Measurements from ENCODE around the gene WDR5. TPM values are rescaled to one million over a fixed set of nuclear protein-coding genes. Genes with fewer than 3 reads are reported as not detected.

The WDR5 gene
- total RNA-seq, 1 donor = 19.9 TPM

DNA sequence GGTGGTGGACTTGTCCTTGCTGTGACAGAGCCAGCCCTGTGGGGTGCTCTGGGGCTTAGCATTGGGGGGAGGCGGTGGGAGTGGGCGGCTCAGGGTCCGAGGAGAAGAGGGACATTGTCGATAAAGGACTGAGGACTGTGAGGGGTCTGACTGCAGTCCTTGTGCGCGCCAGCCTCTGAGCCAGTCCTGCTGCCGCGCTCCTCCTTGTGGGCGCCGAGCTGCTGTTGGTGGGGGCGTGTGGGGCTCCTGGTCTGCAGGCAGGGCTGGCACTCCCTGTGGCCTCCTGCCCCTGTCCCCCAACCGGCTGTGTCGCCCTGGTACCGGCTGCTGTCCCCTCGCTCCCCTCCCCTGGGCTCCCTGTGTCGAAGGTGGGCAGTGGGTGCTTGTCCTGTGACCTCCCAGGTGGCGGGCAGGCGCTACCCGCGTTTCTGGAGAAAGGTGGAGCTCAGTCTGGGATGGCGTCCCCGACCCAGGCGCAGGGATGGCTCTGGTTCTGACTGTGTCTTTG, 21.6 kb downstream of the WDR5 start:
- TF ChIP-seq, protein P1, sequence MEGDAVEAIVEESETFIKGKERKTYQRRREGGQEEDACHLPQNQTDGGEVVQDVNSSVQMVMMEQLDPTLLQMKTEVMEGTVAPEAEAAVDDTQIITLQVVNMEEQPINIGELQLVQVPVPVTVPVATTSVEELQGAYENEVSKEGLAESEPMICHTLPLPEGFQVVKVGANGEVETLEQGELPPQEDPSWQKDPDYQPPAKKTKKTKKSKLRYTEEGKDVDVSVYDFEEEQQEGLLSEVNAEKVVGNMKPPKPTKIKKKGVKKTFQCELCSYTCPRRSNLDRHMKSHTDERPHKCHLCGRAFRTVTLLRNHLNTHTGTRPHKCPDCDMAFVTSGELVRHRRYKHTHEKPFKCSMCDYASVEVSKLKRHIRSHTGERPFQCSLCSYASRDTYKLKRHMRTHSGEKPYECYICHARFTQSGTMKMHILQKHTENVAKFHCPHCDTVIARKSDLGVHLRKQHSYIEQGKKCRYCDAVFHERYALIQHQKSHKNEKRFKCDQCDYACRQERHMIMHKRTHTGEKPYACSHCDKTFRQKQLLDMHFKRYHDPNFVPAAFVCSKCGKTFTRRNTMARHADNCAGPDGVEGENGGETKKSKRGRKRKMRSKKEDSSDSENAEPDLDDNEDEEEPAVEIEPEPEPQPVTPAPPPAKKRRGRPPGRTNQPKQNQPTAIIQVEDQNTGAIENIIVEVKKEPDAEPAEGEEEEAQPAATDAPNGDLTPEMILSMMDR (IDR thresholded peaks at IDR 0.05; ENCODE audit: insufficient read depth, low read length) = no peak
- no peak for DNase-seq (ENCODE audit: low read depth)
- no peak overlapping the region for H3K4me3 ChIP-seq (ENCODE audit: low read depth, low read length)

DNA sequence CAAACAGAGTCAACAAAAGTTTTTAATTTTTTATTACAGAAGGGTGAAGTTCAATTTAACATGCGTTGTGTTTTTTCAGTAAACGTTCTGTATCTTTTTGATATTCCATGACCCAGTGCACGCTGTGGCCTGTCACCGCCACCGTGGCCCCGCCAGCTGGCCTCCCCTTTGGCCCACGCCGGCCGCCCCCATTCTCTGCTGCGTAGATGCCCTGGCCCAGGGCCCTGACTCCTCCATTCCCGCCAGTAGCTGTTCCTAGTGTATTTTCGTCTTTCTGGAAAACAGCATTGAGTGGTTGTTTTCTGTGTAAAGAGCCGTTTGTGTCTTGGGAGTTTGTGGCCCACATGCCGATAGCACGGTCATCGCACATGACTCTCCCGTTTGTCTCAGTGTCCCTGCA, 22.4 kb downstream of the WDR5 start:
- TF ChIP-seq, protein P1 (IDR thresholded peaks at IDR 0.05; ENCODE audit: insufficient read depth, low read length) = no peak
- no peak overlapping the region for H3K4me3 ChIP-seq (ENCODE audit: low read depth, low read length)
- no peak for DNase-seq (ENCODE audit: low read depth)

DNA sequence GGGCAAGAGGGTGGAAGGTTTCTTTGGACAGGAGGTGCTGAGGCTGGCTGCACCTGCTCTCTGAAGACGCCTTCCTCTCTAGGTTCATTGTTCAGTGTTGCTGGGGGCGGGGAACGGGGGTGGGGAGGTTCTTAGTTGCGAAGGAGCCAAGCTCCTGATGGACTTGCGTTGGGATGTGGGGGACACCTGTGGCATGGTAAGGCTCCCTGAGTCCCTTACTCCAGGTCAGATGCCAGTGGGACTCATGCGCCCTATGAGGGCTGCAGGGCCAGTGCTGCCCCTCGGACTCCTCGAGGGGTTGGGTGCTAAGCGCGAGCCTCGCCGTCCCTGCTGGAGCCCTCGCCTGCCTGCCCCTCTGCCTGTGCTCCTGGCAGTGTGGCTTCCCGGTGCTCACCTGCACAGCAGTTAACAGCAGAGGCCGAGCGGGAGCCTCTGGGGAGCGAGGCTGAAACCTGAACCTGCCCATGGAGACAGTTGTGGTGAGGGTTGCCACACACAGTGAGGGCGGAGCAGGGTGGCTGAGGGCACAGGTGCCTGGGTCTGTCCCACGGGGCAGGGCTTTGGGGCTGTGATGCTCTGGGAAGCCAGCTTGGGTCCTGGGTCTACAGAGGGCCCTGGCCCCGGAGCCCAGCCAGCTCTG, 23.0 kb downstream of the WDR5 start:
- no peak for DNase-seq (ENCODE audit: low read depth)
- no peak overlapping the region for H3K4me3 ChIP-seq (ENCODE audit: low read depth, low read length)
- TF ChIP-seq, protein P1 (IDR thresholded peaks at IDR 0.05; ENCODE audit: insufficient read depth, low read length) = no peak

DNA sequence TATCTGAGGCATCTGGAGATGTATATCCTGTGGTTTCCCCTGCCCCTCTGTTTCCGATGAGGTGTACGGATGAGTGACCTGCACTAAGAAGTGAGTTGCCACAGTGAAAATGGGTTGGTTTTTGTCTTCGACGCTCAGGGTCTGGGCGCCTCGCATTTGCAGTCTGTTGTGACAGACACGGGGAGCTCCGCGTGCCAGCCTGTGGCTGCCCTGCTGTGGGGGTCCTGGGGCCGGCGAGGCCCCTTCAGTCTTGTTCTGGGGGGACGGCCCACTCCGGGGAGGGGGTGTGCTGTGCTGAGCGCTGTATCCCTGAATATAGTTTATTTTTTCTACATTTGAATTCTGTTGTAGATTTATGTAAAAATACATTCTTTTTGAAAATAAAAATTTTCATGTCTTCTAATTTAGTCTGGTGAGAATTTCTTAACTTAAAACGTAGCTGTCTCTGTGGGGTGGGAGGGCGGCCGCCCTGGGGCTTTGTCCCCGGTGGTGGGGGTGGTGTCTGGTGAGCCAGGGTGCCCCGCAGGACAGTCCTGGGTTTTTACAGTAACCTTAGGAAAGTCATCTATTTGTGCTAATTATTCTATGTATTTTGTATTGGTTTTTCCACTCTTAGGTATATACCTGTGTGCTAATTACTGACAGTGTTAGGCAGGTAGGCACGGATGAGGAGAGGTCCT, 23.8 kb downstream of the WDR5 start:
- TF ChIP-seq, protein P1 (IDR thresholded peaks at IDR 0.05; ENCODE audit: insufficient read depth, low read length) = no peak
- DNase-seq (ENCODE audit: low read depth) = no peak
- H3K4me3 ChIP-seq (ENCODE audit: low read depth, low read length) = no peak overlapping the region

DNA sequence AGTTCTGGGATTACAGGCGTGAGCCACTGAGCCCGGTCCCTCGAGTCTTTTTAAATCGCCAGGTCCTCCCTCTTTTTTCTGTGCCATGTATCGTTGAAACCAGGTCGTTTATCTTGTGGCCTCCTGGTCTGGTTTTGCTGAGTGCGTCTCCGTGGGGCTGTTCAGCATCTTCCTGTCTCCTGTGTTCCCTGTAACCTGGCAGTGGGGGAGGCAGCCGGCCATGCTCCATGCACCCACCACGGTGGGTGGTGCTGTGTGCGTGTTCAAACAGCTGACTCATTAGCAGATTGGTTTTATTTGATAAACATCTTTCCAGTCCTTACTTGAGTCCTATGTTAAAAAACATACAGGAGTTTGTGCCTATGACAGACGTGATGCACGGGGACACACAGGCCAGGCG, 25.8 kb downstream of the WDR5 start:
- DNase-seq (ENCODE audit: low read depth) = no peak
- TF ChIP-seq, protein P1 (IDR thresholded peaks at IDR 0.05; ENCODE audit: insufficient read depth, low read length) = no peak
- H3K4me3 ChIP-seq (ENCODE audit: low read depth, low read length) = no peak overlapping the region

DNA sequence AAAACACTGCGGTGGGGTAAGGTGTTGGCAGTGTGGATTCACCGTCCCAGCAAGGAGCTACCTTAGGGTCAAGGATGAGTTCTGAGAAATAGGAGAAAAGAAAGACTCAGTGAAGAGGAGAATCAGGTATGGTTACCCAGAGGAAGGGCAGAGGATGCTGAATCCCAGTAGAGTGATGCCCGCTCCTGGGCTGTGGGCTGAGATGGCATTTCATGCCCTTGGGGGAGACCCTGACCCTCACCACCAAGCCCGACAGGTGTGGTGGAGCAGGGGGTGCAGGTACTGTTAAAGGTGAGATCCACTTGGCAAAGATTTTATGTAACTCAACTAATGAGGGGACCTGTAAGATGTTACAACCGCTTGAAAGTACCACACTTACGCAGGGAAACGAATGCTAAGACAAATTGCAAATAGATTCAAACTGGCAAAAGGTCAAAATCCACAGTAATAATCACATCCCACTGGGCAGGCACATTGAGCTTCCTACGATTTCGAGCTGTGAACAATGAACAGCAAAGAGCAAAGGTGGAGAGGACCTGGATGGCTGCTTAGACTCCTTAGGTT, 26.4 kb downstream of the WDR5 start:
- DNase-seq (ENCODE audit: low read depth) = no peak
- TF ChIP-seq, protein P1 (IDR thresholded peaks at IDR 0.05; ENCODE audit: insufficient read depth, low read length) = no peak
- H3K4me3 ChIP-seq (ENCODE audit: low read depth, low read length) = no peak overlapping the region

Data from fibroblast of the aortic adventitia (primary cell).